ENCODE results near the gene GLG1.
"Not testable (repeated sequence)": the region's sequence is repeated elsewhere in the genome, so short reads cannot be mapped to it uniquely, and the experiment has no call there.

GLG1 gene

DNA sequence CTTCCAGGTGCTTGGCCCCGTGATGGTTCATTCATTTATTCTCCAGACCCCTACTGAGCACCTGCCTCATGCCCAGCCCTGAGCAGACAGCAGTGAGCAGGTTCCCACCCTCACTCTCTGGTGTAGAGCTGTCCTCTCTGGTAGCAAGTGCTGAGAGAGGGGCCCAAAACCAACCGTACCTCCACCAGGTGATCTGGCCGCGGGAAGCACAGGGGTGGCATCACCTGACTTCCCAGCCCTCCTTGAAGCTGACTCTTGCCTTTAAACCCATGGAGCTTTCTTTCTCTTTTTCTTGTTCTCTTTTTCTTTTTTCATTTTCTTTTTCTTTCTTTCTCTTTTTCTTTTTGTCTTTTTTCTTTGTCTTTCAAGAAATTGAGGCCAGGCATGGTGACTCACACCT lies 206.7 kb downstream of the GLG1 start:
- not testable (repeated sequence) for DNase-seq

DNA sequence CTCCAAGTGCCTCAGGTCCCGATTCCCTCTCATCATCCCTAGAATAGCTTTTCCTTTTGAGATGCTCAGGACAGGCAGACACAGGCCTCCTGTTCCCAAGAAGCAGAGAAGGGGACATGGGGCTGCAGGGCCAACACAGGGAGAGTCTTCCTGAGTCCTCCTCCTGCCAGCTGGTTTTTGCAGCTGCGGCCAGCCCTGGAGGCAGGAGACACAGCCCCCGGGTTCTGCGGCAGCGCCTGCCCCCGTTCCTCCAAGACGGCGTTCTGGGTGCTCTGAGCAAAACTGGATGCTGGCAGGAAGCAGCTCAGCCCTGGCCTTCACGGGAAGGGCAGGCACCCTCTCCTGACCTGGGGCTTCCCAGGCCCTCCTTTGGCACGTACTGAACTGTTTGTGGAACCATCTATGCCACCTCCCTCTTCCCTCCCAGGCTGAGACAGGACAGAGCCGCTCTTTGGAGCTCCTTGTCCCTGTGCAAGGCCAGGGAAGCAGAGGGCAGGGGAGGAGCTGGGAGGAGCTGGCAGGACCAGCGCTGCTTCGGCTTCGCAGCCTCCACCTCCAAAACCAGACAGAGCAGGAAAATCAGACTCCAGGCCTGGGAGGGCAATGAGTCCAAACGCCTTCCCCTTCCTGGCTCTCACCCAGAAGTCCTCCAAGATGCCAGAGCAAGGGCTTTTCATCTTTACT lies 208.6 kb downstream of the GLG1 start:
- not testable (repeated sequence) for DNase-seq

Measured in activated naive CD4-positive, alpha-beta T cell (primary cell).